Activated effector memory CD4-positive, alpha-beta T cell treated with anti-CD3 and anti-CD28 coated beads, Interleukin-2, amount 50 U/mL, for 16 hours (primary cell): Measurements from ENCODE around the gene CHCT1.
"Not testable (repeated sequence)": the region's sequence is repeated elsewhere in the genome, so short reads cannot be mapped to it uniquely, and the experiment has no call there.

ENCODE experiments used
- DNase-seq: peaks from one replicate; pipeline ENCODE4 v3.0.0-alpha.2; 2020

Gene CHCT1

GRCh38 chr17:60422162-60422665 lies at the start of gene CHCT1:
Gene CHCT1, plus strand, starts transcription at chr17:60422489. Its CDS starts 104 bp downstream, at chr17:60422593.
- DNase-seq, result no peak

GRCh38 chr17:60372790-60373483 lies 49.4 kb upstream of the CHCT1 start:
- DNase-seq, result no peak

GRCh38 chr17:60378187-60378586 lies 44.1 kb upstream of the CHCT1 start:
- not testable (repeated sequence) for DNase-seq

- DNase-seq, result not testable (repeated sequence)
These were observed 42.8 kb upstream of the CHCT1 start for GRCh38 chr17:60379461-60379860.

GRCh38 chr17:60381958-60382357 lies 40.3 kb upstream of the CHCT1 start:
- no peak for DNase-seq

GRCh38 chr17:60383379-60383778 lies 38.9 kb upstream of the CHCT1 start:
- no peak for DNase-seq

GRCh38 chr17:60384921-60385320 lies 37.4 kb upstream of the CHCT1 start:
- not testable (repeated sequence) for DNase-seq

- no peak for DNase-seq
These were observed 35.9 kb upstream of the CHCT1 start for GRCh38 chr17:60386147-60387058.

GRCh38 chr17:60387666-60388065 lies 34.6 kb upstream of the CHCT1 start:
- no peak for DNase-seq

- no peak for DNase-seq
These were observed 33.5 kb upstream of the CHCT1 start for GRCh38 chr17:60388742-60389141.

- DNase-seq, result no peak
These were observed 32.1 kb upstream of the CHCT1 start for GRCh38 chr17:60390186-60390585.

- peak; percentile 69 for DNase-seq
These were observed 31.3 kb upstream of the CHCT1 start for GRCh38 chr17:60390925-60391470.

- DNase-seq, result no peak
These were observed 30.7 kb upstream of the CHCT1 start for GRCh38 chr17:60391471-60392041.

- DNase-seq, result peak; percentile 99
These were observed 30.0 kb upstream of the CHCT1 start, which contains the start of gene USP32 for GRCh38 chr17:60392042-60392844. Gene USP32, minus strand, starts transcription at chr17:60392133. Its CDS starts 194 bp downstream, at chr17:60391939.

- DNase-seq, result peak; percentile 75
These were observed 29.2 kb upstream of the CHCT1 start for GRCh38 chr17:60392845-60393702.

- no peak for DNase-seq
These were observed 28.2 kb upstream of the CHCT1 start for GRCh38 chr17:60393840-60394723.

- no peak for DNase-seq
These were observed 26.7 kb upstream of the CHCT1 start for GRCh38 chr17:60395508-60396065.

GRCh38 chr17:60396412-60396811 lies 25.9 kb upstream of the CHCT1 start:
- DNase-seq, result no peak

- DNase-seq, result no peak
These were observed 23.9 kb upstream of the CHCT1 start for GRCh38 chr17:60398227-60398959.
